WI38 (cell line): ENCODE results near the gene TTC32.
"Not testable (repeated sequence)": the region's sequence is repeated elsewhere in the genome, so short reads cannot be mapped to it uniquely, and the experiment has no call there.

Source experiments
- H3K4me3 ChIP-seq: 2 replicates; pipeline ENCODE4 v1.5.1; 2011; ENCODE audit warnings: low read depth, mild to moderate bottlenecking, control low read depth, low read length
- TF ChIP-seq, protein P1 (sequence below): IDR thresholded peaks from 2 replicates; pipeline ENCODE4 v1.5.1; 2012; ENCODE audit warnings: low read depth, mild to moderate bottlenecking, control low read depth, low read length

The TTC32 gene

DNA sequence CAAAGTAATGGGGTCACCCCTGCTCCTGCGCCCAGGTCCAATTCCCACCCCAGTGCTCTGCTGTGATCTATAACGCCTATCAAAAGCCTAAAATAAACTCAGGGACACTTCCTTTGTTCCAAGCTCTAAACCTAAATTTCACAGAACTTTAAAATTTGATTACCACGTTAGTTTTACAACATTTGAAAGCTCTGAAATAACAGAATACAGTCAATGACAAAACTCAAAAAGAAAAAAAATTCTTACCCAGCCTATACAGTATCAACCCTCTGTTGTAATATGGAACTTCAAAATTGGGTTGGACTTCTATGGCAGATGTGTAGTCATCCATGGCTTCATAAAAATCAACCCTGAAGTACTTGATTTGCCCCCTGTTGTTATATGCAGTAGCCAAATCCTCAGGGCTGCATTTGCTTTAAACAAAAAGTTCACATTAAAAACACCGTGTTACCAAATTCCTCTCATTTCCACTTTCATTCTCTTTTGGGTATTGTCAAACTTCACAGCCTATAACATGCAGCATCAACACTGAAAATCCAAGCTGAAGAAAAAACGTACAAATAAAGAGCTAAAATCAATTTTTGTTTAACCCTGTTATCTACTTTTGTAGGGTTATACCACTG, 4.0 kb downstream of the TTC32 start:
- H3K4me3 ChIP-seq: no peak overlapping the region
- TF ChIP-seq, protein P1, sequence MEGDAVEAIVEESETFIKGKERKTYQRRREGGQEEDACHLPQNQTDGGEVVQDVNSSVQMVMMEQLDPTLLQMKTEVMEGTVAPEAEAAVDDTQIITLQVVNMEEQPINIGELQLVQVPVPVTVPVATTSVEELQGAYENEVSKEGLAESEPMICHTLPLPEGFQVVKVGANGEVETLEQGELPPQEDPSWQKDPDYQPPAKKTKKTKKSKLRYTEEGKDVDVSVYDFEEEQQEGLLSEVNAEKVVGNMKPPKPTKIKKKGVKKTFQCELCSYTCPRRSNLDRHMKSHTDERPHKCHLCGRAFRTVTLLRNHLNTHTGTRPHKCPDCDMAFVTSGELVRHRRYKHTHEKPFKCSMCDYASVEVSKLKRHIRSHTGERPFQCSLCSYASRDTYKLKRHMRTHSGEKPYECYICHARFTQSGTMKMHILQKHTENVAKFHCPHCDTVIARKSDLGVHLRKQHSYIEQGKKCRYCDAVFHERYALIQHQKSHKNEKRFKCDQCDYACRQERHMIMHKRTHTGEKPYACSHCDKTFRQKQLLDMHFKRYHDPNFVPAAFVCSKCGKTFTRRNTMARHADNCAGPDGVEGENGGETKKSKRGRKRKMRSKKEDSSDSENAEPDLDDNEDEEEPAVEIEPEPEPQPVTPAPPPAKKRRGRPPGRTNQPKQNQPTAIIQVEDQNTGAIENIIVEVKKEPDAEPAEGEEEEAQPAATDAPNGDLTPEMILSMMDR: no peak

DNA sequence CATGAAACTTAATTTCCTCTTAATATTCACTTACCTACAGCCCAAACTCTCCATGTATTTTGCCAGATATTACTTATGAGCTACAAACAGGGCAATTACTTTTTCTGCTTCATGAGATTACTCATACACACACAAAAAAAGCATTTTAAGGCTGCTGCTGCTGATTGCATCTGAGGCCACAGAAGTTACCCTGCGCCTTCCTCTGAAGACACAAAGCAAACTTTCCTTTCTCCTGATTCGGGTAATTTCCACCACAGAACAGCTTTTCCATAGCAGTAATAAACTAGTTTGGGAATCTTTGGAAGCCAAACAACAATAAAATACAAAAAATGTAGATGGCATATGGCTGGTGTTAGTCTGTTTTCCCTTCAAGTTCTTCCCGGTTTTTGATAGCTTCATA, 6.2 kb downstream of the TTC32 start:
- no peak overlapping the region for H3K4me3 ChIP-seq

DNA sequence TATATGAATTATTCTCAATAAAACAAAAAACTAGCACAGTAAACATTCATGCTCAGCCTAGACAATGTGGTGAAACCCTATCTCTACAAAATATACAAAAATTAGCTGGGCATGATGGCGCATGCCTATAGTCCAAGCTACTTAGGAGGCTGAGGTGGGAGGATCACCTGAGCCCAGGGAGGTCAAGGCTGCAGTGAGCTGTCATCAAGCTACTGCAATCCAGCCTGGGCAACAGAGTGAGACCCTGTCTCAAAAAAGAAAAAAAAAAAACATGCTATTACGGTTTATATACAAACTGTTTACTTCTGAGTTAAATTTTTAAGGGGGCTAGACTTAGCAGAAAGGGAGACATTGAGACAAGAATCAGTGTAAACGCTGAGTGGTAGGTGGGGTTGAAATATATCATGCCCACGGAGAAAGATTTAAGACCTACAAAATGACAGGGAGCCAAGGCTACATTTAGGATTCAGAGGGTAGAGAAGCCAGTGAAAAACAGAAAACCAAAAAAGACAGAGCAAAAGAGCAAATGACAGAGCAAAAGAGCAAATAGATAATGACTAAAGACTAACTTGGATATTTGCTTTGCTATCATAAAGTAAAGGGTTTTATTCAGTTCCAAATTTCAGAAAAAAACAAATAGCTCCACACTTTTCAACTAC, 7.5 kb downstream of the TTC32 start:
- no peak overlapping the region for H3K4me3 ChIP-seq
- TF ChIP-seq, protein P1: no peak

More for the DNA sequence above, 6.2 kb downstream of the TTC32 start:
- TF ChIP-seq, protein P1: no peak

DNA sequence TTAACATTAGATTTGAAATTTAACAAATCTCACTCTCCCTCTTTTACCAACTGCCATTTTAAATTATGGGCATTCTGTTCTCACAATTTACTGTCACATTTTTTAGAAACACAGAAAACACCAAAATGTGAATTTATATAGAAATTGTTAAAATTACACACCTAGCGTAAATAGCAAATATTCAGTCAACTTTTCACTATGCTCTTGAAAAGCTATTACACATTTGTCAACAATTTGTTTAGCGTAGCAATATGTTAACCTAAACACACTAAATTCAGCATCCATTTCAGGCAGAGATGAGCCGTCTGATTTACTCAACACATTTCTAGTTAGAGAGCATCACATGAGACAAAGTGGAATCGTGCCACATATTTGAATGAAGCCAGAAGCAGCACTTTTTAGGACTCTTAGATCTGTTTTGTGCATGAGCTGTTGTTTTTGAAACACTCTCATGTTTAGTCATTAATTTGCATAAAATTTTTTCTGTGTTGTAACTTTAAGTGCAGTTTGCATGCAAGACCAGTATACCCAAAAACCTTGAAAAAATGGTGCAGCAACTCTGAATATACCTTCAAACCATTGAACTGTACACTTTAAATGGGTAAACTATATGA, 8.2 kb downstream of the TTC32 start:
- TF ChIP-seq, protein P1: no peak
- H3K4me3 ChIP-seq: no peak overlapping the region

DNA sequence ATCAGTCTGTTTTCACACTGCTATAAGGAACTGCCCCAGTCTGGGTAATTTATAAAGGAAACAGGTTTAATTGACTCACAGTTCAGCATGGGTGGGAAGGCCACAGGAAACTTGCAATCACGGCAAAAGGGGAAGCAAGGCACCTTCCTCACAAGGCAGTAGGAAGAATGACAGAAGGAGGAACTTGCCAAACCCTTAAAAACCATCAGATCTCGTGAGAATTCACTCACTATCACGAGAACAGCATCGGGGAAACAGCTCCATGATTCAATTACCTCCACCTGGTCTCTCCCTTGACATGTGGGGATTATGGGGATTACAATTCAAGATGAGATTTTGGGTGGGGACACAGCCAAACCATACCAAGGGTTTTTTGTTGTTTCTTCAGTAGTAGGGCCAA, 9.8 kb downstream of the TTC32 start:
- H3K4me3 ChIP-seq: not testable (repeated sequence)

DNA sequence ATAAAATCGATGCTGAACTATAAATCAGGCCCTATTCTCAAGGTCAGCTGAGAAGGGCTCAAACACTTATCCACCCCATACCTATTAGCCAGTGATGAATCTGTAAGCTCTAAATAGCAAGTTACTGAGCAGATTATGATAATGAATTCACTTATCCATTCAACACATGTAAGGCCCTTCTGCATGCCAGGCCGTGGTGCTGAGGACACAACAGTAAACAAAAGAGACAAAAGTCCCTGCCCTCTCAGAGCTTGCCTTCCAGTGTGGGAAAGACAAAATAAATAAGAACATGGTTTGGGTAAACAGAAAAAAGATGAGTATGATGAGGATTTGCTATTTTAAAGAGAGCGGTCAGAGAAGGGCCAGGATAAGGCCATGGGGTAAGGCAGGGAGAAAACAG, 11.7 kb downstream of the TTC32 start:
- no peak overlapping the region for H3K4me3 ChIP-seq
- TF ChIP-seq, protein P1: no peak

DNA sequence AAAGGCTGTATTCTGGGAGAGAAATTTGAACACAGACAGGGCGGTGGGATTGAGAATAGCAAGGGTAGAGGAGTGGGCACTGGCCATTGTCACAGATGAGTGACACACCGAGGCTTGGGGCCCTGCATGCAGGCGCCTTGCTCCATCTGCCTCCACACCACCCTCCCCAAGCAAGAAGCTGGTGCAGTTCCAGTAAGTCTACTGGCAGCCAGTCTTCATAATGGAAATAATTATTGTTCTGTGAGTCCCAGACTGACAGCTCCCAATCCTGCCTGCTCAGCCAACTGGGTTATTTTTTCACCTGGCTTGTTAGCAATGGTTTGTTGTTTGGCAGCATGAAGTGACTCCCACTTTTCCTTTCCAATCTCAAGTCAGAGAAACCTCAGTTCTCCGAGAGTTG, 13.0 kb downstream of the TTC32 start:
- TF ChIP-seq, protein P1: no peak
- H3K4me3 ChIP-seq: no peak overlapping the region
